Amniotic stem cell (primary cell): ENCODE data around the gene DIAPH1.

Experiments
- DNase-seq: peaks from one replicate; lab custom pipeline; 2025; lab: John Stamatoyannopoulos, UW

Gene DIAPH1

GRCh38 chr5:141506381-141507155 is 112.2 kb downstream of the DIAPH1 start:
- DNase-seq = no peak

- DNase-seq = no peak
These were observed 114.6 kb downstream of the DIAPH1 start for GRCh38 chr5:141504216-141504615.

- no peak for DNase-seq
These were observed 115.1 kb downstream of the DIAPH1 start for GRCh38 chr5:141503681-141504080.

- no peak for DNase-seq
These were observed 117.0 kb downstream of the DIAPH1 start for GRCh38 chr5:141501761-141502160.

GRCh38 chr5:141496038-141496437 is 122.8 kb downstream of the DIAPH1 start:
- DNase-seq = no peak

GRCh38 chr5:141495453-141495811 is 123.4 kb downstream of the DIAPH1 start:
- no peak for DNase-seq

GRCh38 chr5:141494761-141495452 is 123.9 kb downstream of the DIAPH1 start:
- no peak for DNase-seq

GRCh38 chr5:141493500-141494422 is 125.0 kb downstream of the DIAPH1 start:
- no peak for DNase-seq

GRCh38 chr5:141492168-141492885 is 126.5 kb downstream of the DIAPH1 start:
- no peak for DNase-seq

GRCh38 chr5:141491323-141492167 is 127.3 kb downstream of the DIAPH1 start:
- DNase-seq = no peak

- DNase-seq = no peak
These were observed 128.0 kb downstream of the DIAPH1 start for GRCh38 chr5:141490771-141491170.

GRCh38 chr5:141490271-141490670 is 128.5 kb downstream of the DIAPH1 start:
- DNase-seq = no peak

GRCh38 chr5:141489841-141490240 is 129.0 kb downstream of the DIAPH1 start:
- no peak for DNase-seq

- peak; percentile 27 for DNase-seq
These were observed 129.9 kb downstream of the DIAPH1 start, which contains the start of gene PCDHGC5 for GRCh38 chr5:141488591-141489561. Gene PCDHGC5, plus strand, starts transcription at chr5:141489081. Its CDS starts 160 bp downstream, at chr5:141489241.

GRCh38 chr5:141487131-141487530 is 131.7 kb downstream of the DIAPH1 start:
- no peak for DNase-seq

GRCh38 chr5:141486091-141486490 is 132.7 kb downstream of the DIAPH1 start:
- DNase-seq = no peak

GRCh38 chr5:141485321-141486055 is 133.3 kb downstream of the DIAPH1 start:
- no peak for DNase-seq

- no peak for DNase-seq
These were observed 134.0 kb downstream of the DIAPH1 start, which contains the start of gene PCDHGC4 for GRCh38 chr5:141484641-141485311. Gene PCDHGC4, plus strand, starts transcription at chr5:141485030. Its CDS starts 144 bp downstream, at chr5:141485174.
